ENCODE results near the gene RBMS1.

Gene RBMS1

GRCh38 chr2:160224060-160224459 lies 269.5 kb downstream of the RBMS1 start:
- Histone ChIP-seq H3K27ac (peak overlapping the region; percentile 15; the same call in 1 of the 2 replicates), H3K36me3 (ENCODE audit: insufficient read depth) (no peaks in the 10 kb centered on the region), H3K4me3 (IDR thresholded peaks at IDR 0.05; ENCODE audit: insufficient read depth, low read depth, low read length) (no peak overlapping the region), H3K79me2 (ENCODE audit: insufficient read depth, low read depth) (no peaks in the 10 kb centered on the region), H3K9ac (no peak overlapping the region), H4K20me1 (ENCODE audit: insufficient read depth) (no peaks in the 10 kb centered on the region), H3K4me2 (peak overlapping the region; percentile 38; the same call in 1 of the 2 replicates), H3K27me3 (ENCODE audit: insufficient read depth, low read depth) (no peaks in the 10 kb centered on the region), H2AFZ (ENCODE audit: low read depth) (peak overlapping the region; percentile 5; the same call in 1 of the 2 replicates), H3K4me1 (ENCODE audit: low read depth, poor library complexity, severe bottlenecking) (peaks cover 51% of the 10 kb centered on the region)
- no peak for TF ChIP-seq CTCF (conservative IDR thresholded peaks at IDR 0.05; ENCODE audit: low read depth, low read length)

DNA sequence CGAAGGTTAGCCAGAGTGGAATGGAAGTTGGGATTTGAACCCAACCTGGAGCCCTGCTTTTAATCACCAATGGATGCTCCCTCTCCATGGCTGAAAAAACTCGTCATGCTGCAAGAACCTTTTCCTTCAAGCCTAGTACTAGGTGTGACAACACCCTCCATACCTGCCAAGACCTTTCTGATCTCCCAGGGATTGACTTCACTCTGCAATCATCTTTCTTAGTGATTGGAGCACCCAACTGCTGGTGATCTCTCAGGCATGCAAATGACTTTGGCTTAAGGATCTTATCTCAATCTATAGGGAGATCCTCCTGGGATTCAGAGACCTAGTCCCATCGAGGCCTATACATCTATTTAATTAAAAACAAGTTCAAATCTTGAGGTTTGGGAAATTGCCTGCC lies 270.0 kb downstream of the RBMS1 start:
- H3K4me1 ChIP-seq (ENCODE audit: low read depth, poor library complexity, severe bottlenecking), result peaks cover 51% of the 10 kb centered on the region
- H3K4me2 ChIP-seq, result peak overlapping the region; percentile 38; the same call in 1 of the 2 replicates
- no peaks in the 10 kb centered on the region for H3K27me3 ChIP-seq (ENCODE audit: insufficient read depth, low read depth)
- no peaks in the 10 kb centered on the region for H4K20me1 ChIP-seq (ENCODE audit: insufficient read depth)
- H3K4me3 ChIP-seq (IDR thresholded peaks at IDR 0.05; ENCODE audit: insufficient read depth, low read depth, low read length), result no peak overlapping the region
- TF ChIP-seq CTCF (conservative IDR thresholded peaks at IDR 0.05; ENCODE audit: low read depth, low read length), result no peak
- no peak overlapping the region for H2AFZ ChIP-seq (ENCODE audit: low read depth)
- no peaks in the 10 kb centered on the region for H3K36me3 ChIP-seq (ENCODE audit: insufficient read depth)
- H3K27ac ChIP-seq, result no peak overlapping the region; the same call in 1 of the 2 replicates
- H3K79me2 ChIP-seq (ENCODE audit: insufficient read depth, low read depth), result no peaks in the 10 kb centered on the region
- no peak overlapping the region for H3K9ac ChIP-seq

DNA sequence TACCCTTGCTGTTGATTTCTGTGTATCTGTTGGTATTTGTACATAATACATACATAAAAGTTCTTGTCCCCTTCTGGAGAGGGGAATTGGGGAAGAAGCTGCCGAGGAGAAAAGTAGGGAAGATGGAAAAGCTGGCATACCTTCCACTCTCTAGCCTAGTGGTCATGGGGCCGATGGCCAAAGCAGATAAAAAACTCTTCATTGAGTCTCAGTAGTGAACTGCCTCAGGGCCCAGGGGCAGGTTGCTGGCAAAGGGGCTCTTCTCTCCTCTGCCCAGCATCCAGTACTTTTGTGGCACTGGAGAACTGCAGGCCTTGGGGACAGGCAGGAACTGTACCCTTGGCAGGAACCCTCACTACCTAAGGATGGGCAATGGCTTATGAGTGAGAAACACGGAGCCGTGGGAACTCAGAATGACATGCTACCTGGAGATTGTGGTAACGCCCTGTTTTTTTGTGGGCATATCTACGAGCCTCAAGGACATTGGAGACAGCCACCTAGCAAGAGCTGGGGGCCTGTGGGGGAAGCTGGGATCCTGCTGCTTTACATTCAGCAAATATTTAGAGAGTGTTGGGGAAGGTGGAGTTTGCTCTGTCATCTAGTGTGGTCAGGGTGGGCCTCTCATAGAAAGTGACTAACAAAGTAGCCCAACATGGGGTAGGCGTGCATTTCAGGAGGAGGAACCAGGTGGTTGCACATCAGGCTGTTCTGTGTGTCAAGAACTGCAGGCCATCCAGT lies 270.9 kb downstream of the RBMS1 start:
- Histone ChIP-seq H2AFZ (ENCODE audit: low read depth) (no peak overlapping the region), H3K27me3 (ENCODE audit: insufficient read depth, low read depth) (no peaks in the 10 kb centered on the region), H3K36me3 (ENCODE audit: insufficient read depth) (no peaks in the 10 kb centered on the region), H3K4me2 (no peak overlapping the region), H3K4me3 (IDR thresholded peaks at IDR 0.05; ENCODE audit: insufficient read depth, low read depth, low read length) (no peak overlapping the region), H3K27ac (no peak overlapping the region), H3K79me2 (ENCODE audit: insufficient read depth, low read depth) (no peaks in the 10 kb centered on the region), H4K20me1 (ENCODE audit: insufficient read depth) (no peaks in the 10 kb centered on the region), H3K9ac (no peak overlapping the region), H3K4me1 (ENCODE audit: low read depth, poor library complexity, severe bottlenecking) (peaks cover 51% of the 10 kb centered on the region)
- TF ChIP-seq CTCF (conservative IDR thresholded peaks at IDR 0.05; ENCODE audit: low read depth, low read length), result no peak
